ENCODE results near the gene GRIK1. TPM values are rescaled to one million over a fixed set of nuclear protein-coding genes. Genes with fewer than 3 reads are reported as not detected.

GRIK1 gene
- total RNA-seq, 1 donor = not detected

DNA sequence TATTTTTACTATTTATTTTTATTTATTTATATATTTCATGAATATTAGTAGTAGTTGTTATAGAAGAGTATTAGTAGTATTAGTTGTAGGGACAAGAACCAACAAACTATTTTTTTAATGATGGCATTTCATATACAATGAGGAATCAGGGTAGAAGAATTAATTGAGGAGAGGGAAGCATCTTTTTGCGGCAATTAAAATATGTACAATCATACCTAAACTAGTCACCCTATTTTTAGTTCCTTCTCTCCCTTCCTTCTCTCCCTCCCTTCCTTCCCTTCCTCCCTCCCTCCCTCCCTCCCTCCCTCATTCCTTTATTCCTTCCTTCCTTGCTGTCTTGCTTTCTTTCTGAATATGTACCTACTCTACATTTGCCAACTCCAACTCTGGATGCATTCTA is 189.8 kb downstream of the GRIK1 start:
- no peaks in the 10 kb centered on the region for H3K36me3 ChIP-seq (ENCODE audit: insufficient read depth, low read length)

DNA sequence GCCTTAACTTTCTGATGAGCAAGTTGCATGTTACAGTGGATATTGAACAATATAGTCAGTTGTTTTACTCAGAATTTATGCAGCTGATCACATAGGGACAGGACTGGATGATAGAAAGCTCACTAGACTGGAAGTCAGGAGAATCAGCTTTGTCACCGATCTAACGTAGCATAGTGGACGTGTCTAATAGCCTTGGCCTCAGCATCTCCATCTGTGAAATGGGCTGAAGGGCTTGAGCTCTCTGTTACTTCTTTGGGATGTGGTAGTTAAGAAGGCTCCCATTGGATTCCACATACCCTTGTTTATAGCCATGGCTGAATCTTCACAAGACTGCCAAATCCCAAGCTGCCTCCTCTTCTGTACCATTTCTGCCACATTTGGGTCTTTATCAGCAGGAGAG is 190.6 kb downstream of the GRIK1 start:
- Histone ChIP-seq H3K4me3 (ENCODE audit: insufficient read depth, low read length) (no peak overlapping the region), H3K36me3 (ENCODE audit: insufficient read depth, low read length) (no peaks in the 10 kb centered on the region), H3K9me3 (ENCODE audit: low read depth, low read length) (no peaks in the 10 kb centered on the region), H3K4me1 (ENCODE audit: insufficient read depth, low read length) (no peaks in the 10 kb centered on the region), H3K27me3 (ENCODE audit: insufficient read depth, low read length) (peaks cover 2% of the 10 kb centered on the region), H3K79me2 (ENCODE audit: insufficient read depth, low read length) (no peaks in the 10 kb centered on the region), H3K27ac (ENCODE audit: low read depth, low read length) (no peak overlapping the region), H2AFZ (ENCODE audit: low read length) (no peak overlapping the region), H4K20me1 (ENCODE audit: insufficient read depth, low read length) (no peaks in the 10 kb centered on the region), H3K4me2 (ENCODE audit: insufficient read depth, low read length) (no peak overlapping the region)
- TF ChIP-seq CTCF (IDR thresholded peaks at IDR 0.05; ENCODE audit: extremely low read depth, low read depth, low read length) = no peak
- DNase-seq (ENCODE audit: insufficient read length, low spot score, missing footprints) = no peak

More for the DNA sequence above, 189.8 kb downstream of the GRIK1 start:
- Histone ChIP-seq H3K27ac (ENCODE audit: low read depth, low read length) (no peak overlapping the region), H3K4me2 (ENCODE audit: insufficient read depth, low read length) (no peak overlapping the region), H2AFZ (ENCODE audit: low read length) (no peak overlapping the region), H3K79me2 (ENCODE audit: insufficient read depth, low read length) (no peaks in the 10 kb centered on the region), H3K9me3 (ENCODE audit: low read depth, low read length) (no peaks in the 10 kb centered on the region), H3K4me1 (ENCODE audit: insufficient read depth, low read length) (no peaks in the 10 kb centered on the region), H4K20me1 (ENCODE audit: insufficient read depth, low read length) (no peaks in the 10 kb centered on the region), H3K27me3 (ENCODE audit: insufficient read depth, low read length) (peaks cover 7% of the 10 kb centered on the region), H3K4me3 (ENCODE audit: insufficient read depth, low read length) (no peak overlapping the region)
- DNase-seq (ENCODE audit: insufficient read length, low spot score, missing footprints) = no peak
- TF ChIP-seq CTCF (IDR thresholded peaks at IDR 0.05; ENCODE audit: extremely low read depth, low read depth, low read length) = no peak

GRCh38 chr21:29748391-29749167 is 191.2 kb downstream of the GRIK1 start:
- Histone ChIP-seq H2AFZ (ENCODE audit: low read length) (no peak overlapping the region), H3K4me2 (ENCODE audit: insufficient read depth, low read length) (no peak overlapping the region), H3K9me3 (ENCODE audit: low read depth, low read length) (no peaks in the 10 kb centered on the region), H3K36me3 (ENCODE audit: insufficient read depth, low read length) (no peaks in the 10 kb centered on the region), H3K27ac (ENCODE audit: low read depth, low read length) (no peak overlapping the region), H3K79me2 (ENCODE audit: insufficient read depth, low read length) (no peaks in the 10 kb centered on the region), H4K20me1 (ENCODE audit: insufficient read depth, low read length) (no peaks in the 10 kb centered on the region), H3K27me3 (ENCODE audit: insufficient read depth, low read length) (no peaks in the 10 kb centered on the region), H3K4me1 (ENCODE audit: insufficient read depth, low read length) (no peaks in the 10 kb centered on the region), H3K4me3 (ENCODE audit: insufficient read depth, low read length) (no peak overlapping the region)
- no peak for TF ChIP-seq CTCF (IDR thresholded peaks at IDR 0.05; ENCODE audit: extremely low read depth, low read depth, low read length)
- no peak for DNase-seq (ENCODE audit: insufficient read length, low spot score, missing footprints)

GRCh38 chr21:29741761-29742160 is 198.0 kb downstream of the GRIK1 start:
- TF ChIP-seq CTCF (IDR thresholded peaks at IDR 0.05; ENCODE audit: extremely low read depth, low read depth, low read length) = no peak
- DNase-seq (ENCODE audit: insufficient read length, low spot score, missing footprints) = no peak
- H3K27me3 ChIP-seq (ENCODE audit: insufficient read depth, low read length) = no peaks in the 10 kb centered on the region
- H3K9me3 ChIP-seq (ENCODE audit: low read depth, low read length) = no peaks in the 10 kb centered on the region
- H3K36me3 ChIP-seq (ENCODE audit: insufficient read depth, low read length) = no peaks in the 10 kb centered on the region
- no peak overlapping the region for H3K4me2 ChIP-seq (ENCODE audit: insufficient read depth, low read length)
- no peaks in the 10 kb centered on the region for H4K20me1 ChIP-seq (ENCODE audit: insufficient read depth, low read length)
- no peak overlapping the region for H3K4me3 ChIP-seq (ENCODE audit: insufficient read depth, low read length)
- no peaks in the 10 kb centered on the region for H3K79me2 ChIP-seq (ENCODE audit: insufficient read depth, low read length)
- H3K4me1 ChIP-seq (ENCODE audit: insufficient read depth, low read length) = no peaks in the 10 kb centered on the region
- no peak overlapping the region for H2AFZ ChIP-seq (ENCODE audit: low read length)
- no peak overlapping the region for H3K27ac ChIP-seq (ENCODE audit: low read depth, low read length)
